HepG2 (cell line): ENCODE results near the gene ZKSCAN8. TPM values are rescaled to one million over a fixed set of nuclear protein-coding genes. Genes with fewer than 3 reads are reported as not detected.

Source experiments
- CEBPB ChIP-seq: IDR thresholded peaks from 2 replicates; pipeline ENCODE4 v1.6.1; 2011; ENCODE audit warnings: low read depth, low read length, improper control_type of control experiment, borderline replicate concordance
- FOXA3 ChIP-seq: IDR thresholded peaks from 2 replicates; pipeline ENCODE4 v1.6.1; 2016; ENCODE audit warnings: missing genetic modification reagents, missing compliant biosample characterization
- GTF3A ChIP-seq: sonication (generic); formaldehyde crosslinking; conservative IDR thresholded peaks from 2 replicates; pipeline ENCODE4 v1.4.0; 2020; ENCODE audit warnings: mild to moderate bottlenecking, missing genetic modification reagents
- HDAC6 ChIP-seq: fragments of 200-600 bp; sonication (generic); IDR thresholded peaks from 2 replicates; pipeline ENCODE4 v1.7.0; 2017; ENCODE audit warnings: mild to moderate bottlenecking, antibody characterized with exemption, low read length, low read depth
- KDM2A ChIP-seq: sonication (generic); formaldehyde crosslinking; IDR thresholded peaks from 2 replicates; pipeline ENCODE4 v1.4.0; 2020; ENCODE audit warnings: low read depth, missing genetic modification reagents, borderline replicate concordance
- LBX2 ChIP-seq: sonication (generic); formaldehyde crosslinking; IDR thresholded peaks from 2 replicates; pipeline ENCODE4 v1.5.0; 2020; ENCODE audit warnings: missing genetic modification reagents, mild to moderate bottlenecking, borderline replicate concordance
- MEIS1 ChIP-seq: sonication (generic); formaldehyde crosslinking; IDR thresholded peaks from 2 replicates; pipeline ENCODE4 v1.9.0; 2021; ENCODE audit warnings: mild to moderate bottlenecking, missing genetic modification reagents, moderate library complexity, borderline replicate concordance
- NCOA2 ChIP-seq: sonication (generic); formaldehyde crosslinking; IDR thresholded peaks from 2 replicates; pipeline ENCODE4 v1.8.0; 2022; ENCODE audit warnings: inconsistent platforms
- NFE2 ChIP-seq: sonication (generic); formaldehyde crosslinking; IDR thresholded peaks from 2 replicates; pipeline ENCODE4 v1.4.0; 2020; ENCODE audit warnings: missing genetic modification reagents
- NFYB ChIP-seq: sonication (generic); formaldehyde crosslinking; IDR thresholded peaks from 2 replicates; pipeline ENCODE4 v1.4.0; 2020; ENCODE audit warnings: missing genetic modification reagents
- RORA ChIP-seq: sonication (generic); formaldehyde crosslinking; IDR thresholded peaks from 2 replicates; pipeline ENCODE4 v1.5.0; 2020; ENCODE audit warnings: mild to moderate bottlenecking, missing genetic modification reagents, moderate library complexity
- SUZ12 ChIP-seq: fragments of 150-350 bp; IDR thresholded peaks from 2 replicates; pipeline ENCODE4 v1.6.1; 2014; ENCODE audit warnings: low read depth, low read length
- ZBTB26 ChIP-seq: IDR thresholded peaks from 2 replicates; pipeline ENCODE4 v1.6.1; 2016; ENCODE audit warnings: missing compliant biosample characterization, missing genetic modification reagents, borderline replicate concordance
- ZBTB44 ChIP-seq: sonication (generic); formaldehyde crosslinking; IDR thresholded peaks from 2 replicates; pipeline ENCODE4 v1.4.0; 2020; ENCODE audit warnings: missing genetic modification reagents
- ZFP90 ChIP-seq: sonication (generic); formaldehyde crosslinking; IDR thresholded peaks from 2 replicates; pipeline ENCODE4 v1.8.0; 2022; ENCODE audit warnings: missing genetic modification reagents, mild to moderate bottlenecking, inconsistent platforms, borderline replicate concordance
- ZKSCAN5 ChIP-seq: sonication (generic); formaldehyde crosslinking; IDR thresholded peaks from 2 replicates; pipeline ENCODE4 v1.5.1; 2020; ENCODE audit warnings: mild to moderate bottlenecking, missing genetic modification reagents
- ZNF138 ChIP-seq: sonication (generic); formaldehyde crosslinking; IDR thresholded peaks from 2 replicates; pipeline ENCODE4 v1.5.0; 2020; ENCODE audit warnings: mild to moderate bottlenecking, low read depth, missing genetic modification reagents
- ZNF264 ChIP-seq: sonication (generic); formaldehyde crosslinking; IDR thresholded peaks from 2 replicates; pipeline ENCODE4 v1.4.0; 2020; ENCODE audit warnings: missing genetic modification reagents
- ZNF503 ChIP-seq: sonication (generic); formaldehyde crosslinking; IDR thresholded peaks from 2 replicates; pipeline ENCODE4 v1.4.0; 2020; ENCODE audit warnings: missing genetic modification reagents
- ZXDC ChIP-seq: sonication (generic); formaldehyde crosslinking; IDR thresholded peaks from 2 replicates; pipeline ENCODE4 v1.5.0; 2020; ENCODE audit warnings: mild to moderate bottlenecking, missing genetic modification reagents
- ZZZ3 ChIP-seq: sonication (generic); formaldehyde crosslinking; IDR thresholded peaks from 2 replicates; pipeline ENCODE4 v1.4.0; 2020; ENCODE audit warnings: missing genetic modification reagents, mild to moderate bottlenecking, borderline replicate concordance
- polyA plus RNA-seq, 8 experiments: library from polyadenylated mRNA; depleted of rRNA in 3 of 8; stranded (reverse) in 7 of 8; unstranded in 1 of 8; fragments of >200 nt; fragmentation: Illumina TruSeq in 4 of 8; extraction: Trizol in 4 of 8; gene quantifications; 2 replicates each; pipeline versions ENCODE4 v1.2.1 to v1.2.3, GENCODE V29; 2011 to 2016; ENCODE audit warnings: low read depth in 4 of 8, missing spikeins in 1 of 8, mixed read lengths in 1 of 8; ENCODE audit not compliant: insufficient read depth in 1 of 8
- total RNA-seq, 5 experiments: library from RNA; depleted of rRNA; stranded (reverse); fragments of >200 nt; fragmentation: Illumina TruSeq; extraction: Trizol; gene quantifications; 2 replicates each; pipeline ENCODE4 v1.2.3, GENCODE V29; 2016; ENCODE audit warnings: low read depth in 1 of 5

Gene ZKSCAN8
- total and polyA plus RNA-seq, 2 of the 13 experiments (the other 11 are each of a cell fraction or from before 2014, with no cell fraction given), result 12.4 to 20.9 TPM

- TF ChIP-seq LBX2 (CRISPR knock-in tag) (peak; percentile 83; the same call in 1 of the 2 replicates), NFYB (CRISPR knock-in tag) (no peak; the same call in 1 of the 2 replicates), MEIS1 (CRISPR knock-in tag) (peak; percentile 91), NCOA2 (CRISPR knock-in tag) (peak; percentile 56), ZZZ3 (peak; percentile 96; the same call in 1 of the 2 replicates), FOXA3 (CRISPR knock-in tag) (peak; percentile 73; the same call in 1 of the 2 replicates), ZBTB26 (CRISPR knock-in tag) (peak; percentile 81), RORA (CRISPR knock-in tag) (no peak), ZKSCAN5 (peak; percentile 26; the same call in 1 of the 2 replicates), NFE2 (CRISPR knock-in tag) (no peak), ZNF138 (peak; percentile 73; the same call in 1 of the 2 replicates), ZNF503 (CRISPR knock-in tag) (peak; percentile 61; the same call in 1 of the 2 replicates), ZXDC (CRISPR knock-in tag) (no peak; the same call in 1 of the 2 replicates), ZBTB44 (CRISPR knock-in tag) (no peak; the same call in 1 of the 2 replicates), HDAC6 (no peak), ZFP90 (peak; percentile 88), GTF3A (CRISPR knock-in tag) (peak; percentile 98), CEBPB (no peak), SUZ12 (no peak), ZNF264 (peak; percentile 97), KDM2A (CRISPR knock-in tag) (peak; percentile 98)
Measured at GRCh38 chr6:28141500-28142329, at the start of gene ZKSCAN8 (continued).
